Stimulated activated CD8-positive, alpha-beta memory T cell treated with anti-CD3 and anti-CD28 coated beads, Interleukin-4, amount 100 ng/mL, for 24 hours (primary cell): ENCODE results near the gene KRTAP17-1.

Source experiments
- DNase-seq: peaks from one replicate; pipeline ENCODE4 v3.0.0-alpha.2; 2020; ENCODE audit warnings: low read depth

KRTAP17-1 gene

GRCh38 chr17:41332239-41332638 lies 16.7 kb upstream of the KRTAP17-1 start:
- no peak for DNase-seq

GRCh38 chr17:41331606-41332005 lies 16.1 kb upstream of the KRTAP17-1 start:
- DNase-seq: no peak

GRCh38 chr17:41329279-41329948 lies 13.9 kb upstream of the KRTAP17-1 start:
- DNase-seq: no peak

- DNase-seq: no peak
Observed at GRCh38 chr17:41328207-41328606, 12.7 kb upstream of the KRTAP17-1 start.

GRCh38 chr17:41327411-41328120 lies 12.1 kb upstream of the KRTAP17-1 start:
- DNase-seq: no peak

- no peak for DNase-seq
Observed at GRCh38 chr17:41326173-41327145, 10.9 kb upstream of the KRTAP17-1 start.

GRCh38 chr17:41325611-41326010 lies 10.1 kb upstream of the KRTAP17-1 start:
- DNase-seq: no peak

- no peak for DNase-seq
Observed at GRCh38 chr17:41325126-41325525, 9.6 kb upstream of the KRTAP17-1 start.

- no peak for DNase-seq
Observed at GRCh38 chr17:41324180-41325075, 8.9 kb upstream of the KRTAP17-1 start.

GRCh38 chr17:41322903-41323895 lies 7.7 kb upstream of the KRTAP17-1 start:
- no peak for DNase-seq

GRCh38 chr17:41322094-41322902 lies 6.8 kb upstream of the KRTAP17-1 start:
- no peak for DNase-seq

GRCh38 chr17:41318231-41318630 lies 2.7 kb upstream of the KRTAP17-1 start:
- DNase-seq: no peak

- no peak for DNase-seq
Observed at GRCh38 chr17:41315814-41316445, 420 bp upstream of the KRTAP17-1 start.

- DNase-seq: no peak
Observed at GRCh38 chr17:41311111-41311510, 4.4 kb downstream of the KRTAP17-1 start.

- DNase-seq: no peak
Observed at GRCh38 chr17:41308918-41309359, 6.6 kb downstream of the KRTAP17-1 start, which contains the start of gene KRTAP16-1. Gene KRTAP16-1, minus strand, starts transcription at chr17:41309309. Its CDS starts 56 bp downstream, at chr17:41309253.

GRCh38 chr17:41308251-41308917 lies 7.1 kb downstream of the KRTAP17-1 start:
- peak; percentile 49 for DNase-seq

GRCh38 chr17:41307647-41308046 lies 7.9 kb downstream of the KRTAP17-1 start:
- no peak for DNase-seq

GRCh38 chr17:41304091-41304490 lies 11.4 kb downstream of the KRTAP17-1 start:
- DNase-seq: no peak
